GM20000 (cell line): ENCODE measurements around the gene WWC1.
A peak's percentile ranks its signal among the peaks of the same experiment; 100 is the strongest.
"Not testable (repeated sequence)": the region's sequence is repeated elsewhere in the genome, so short reads cannot be mapped to it uniquely, and the experiment has no call there.

Experiments
- DNase-seq: peaks from one replicate; pipeline ENCODE4 v3.0.0; 2012; ENCODE audit warnings: low spot score
- CTCF ChIP-seq: IDR thresholded peaks from 2 replicates; pipeline ENCODE4 v1.5.1; 2012; ENCODE audit warnings: mild to moderate bottlenecking, control low read depth; ENCODE audit errors: extremely low read depth, missing control alignments

Gene WWC1

GRCh38 chr5:168273056-168273980 lies 18.1 kb upstream of the WWC1 start:
- TF ChIP-seq CTCF = no peak
- no peak for DNase-seq

- no peak for DNase-seq
- no peak for TF ChIP-seq CTCF
Measured at GRCh38 chr5:168274406-168274805, 17.0 kb upstream of the WWC1 start.

- no peak for DNase-seq
- TF ChIP-seq CTCF = no peak
Measured at GRCh38 chr5:168275940-168276339, 15.5 kb upstream of the WWC1 start.

GRCh38 chr5:168282120-168282519 lies 9.3 kb upstream of the WWC1 start:
- DNase-seq = no peak
- no peak for TF ChIP-seq CTCF

GRCh38 chr5:168284809-168285208 lies 6.6 kb upstream of the WWC1 start:
- DNase-seq = no peak
- no peak for TF ChIP-seq CTCF

- TF ChIP-seq CTCF = no peak
- DNase-seq = no peak
Measured at GRCh38 chr5:168285696-168286095, 5.7 kb upstream of the WWC1 start.

- TF ChIP-seq CTCF = no peak
- DNase-seq = peak; percentile 34
Measured at GRCh38 chr5:168286386-168286785, 5.1 kb upstream of the WWC1 start.

GRCh38 chr5:168286863-168287262 lies 4.6 kb upstream of the WWC1 start:
- DNase-seq = not testable (repeated sequence)
